GM13976 (cell line): Measurements from ENCODE around the gene GDPD3.

ENCODE experiments used
- DNase-seq: peaks from one replicate; pipeline ENCODE4 v3.0.0; 2012; ENCODE audit warnings: low spot score
- CTCF ChIP-seq: IDR thresholded peaks from 2 replicates; pipeline ENCODE4 v1.5.1; 2012; ENCODE audit warnings: borderline replicate concordance, mild to moderate bottlenecking; ENCODE audit not compliant: insufficient read depth; ENCODE audit errors: extremely low read depth, missing control alignments, control extremely low read depth
- in situ Hi-C: fragments of 300-500 bp; cut with MboI; formaldehyde crosslinking; loops from one replicate; pipeline ENCODE4 v1.12.0; 2022; ENCODE audit warnings: low sequenced_read_pairs, mixed read lengths, inconsistent platforms; ENCODE audit not compliant: unreplicated experiment

Gene GDPD3

GRCh38 chr16:30112197-30113030, 923 bp downstream of the GDPD3 start:
- in situ Hi-C loops = loop anchor here (25.0 kb wide), 2 partner anchors 300 to 500 kb away; partner anchors contain the start of genes ZNF689 and ZNF771
- TF ChIP-seq CTCF = peak; percentile 76
- peak; percentile 89 for DNase-seq

GRCh38 chr16:30110661-30111060, 2.7 kb downstream of the GDPD3 start:
- no peak for DNase-seq
- in situ Hi-C loops = loop anchor here (25.0 kb wide), 2 partner anchors 302 to 502 kb away; partner anchors contain the start of genes ZNF689 and ZNF771
- TF ChIP-seq CTCF = no peak

GRCh38 chr16:30108059-30108850, 5.1 kb downstream of the GDPD3 start:
- no peak for DNase-seq
- in situ Hi-C loops = loop anchor here (25.0 kb wide), 2 partner anchors 304 to 504 kb away; partner anchors contain the start of genes ZNF689 and ZNF771
- no peak for TF ChIP-seq CTCF

DNA sequence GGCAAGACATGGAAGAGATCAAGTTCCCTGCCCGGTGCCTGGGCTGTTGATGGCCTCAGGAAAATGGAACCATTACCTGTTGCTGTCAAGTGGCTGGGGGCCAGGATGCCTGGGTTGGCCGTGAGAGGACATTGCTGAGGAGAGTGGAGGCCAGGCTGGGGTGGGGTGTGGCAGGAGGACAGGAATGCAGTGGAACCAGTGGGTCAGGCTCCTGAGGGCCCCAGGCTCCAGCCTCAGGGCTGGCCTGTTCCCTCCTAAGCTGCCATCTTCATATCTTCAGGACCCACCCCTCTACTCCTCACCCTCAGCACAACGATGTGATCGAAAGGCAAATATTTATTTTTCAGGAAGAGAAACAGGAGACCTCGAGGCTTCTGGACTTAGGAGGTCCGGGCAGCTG, 8.8 kb downstream of the GDPD3 start:
- no peak for TF ChIP-seq CTCF
- in situ Hi-C loops = loop anchor here (25.0 kb wide), 2 partner anchors 308 to 508 kb away; partner anchors contain the start of genes ZNF689 and ZNF771
- DNase-seq = no peak

GRCh38 chr16:30104090-30104489, 9.2 kb downstream of the GDPD3 start:
- in situ Hi-C loops = loop anchor here (25.0 kb wide), 2 partner anchors 308 to 508 kb away; partner anchors contain the start of genes ZNF689 and ZNF771
- TF ChIP-seq CTCF = no peak
- DNase-seq = no peak

GRCh38 chr16:30096862-30097563, 16.3 kb downstream of the GDPD3 start:
- no peak for DNase-seq
- in situ Hi-C loops = no loop called here
- TF ChIP-seq CTCF = no peak
